GM12874 (cell line): ENCODE data around the gene TDO2.

ENCODE experiments used
- TF ChIP-seq, protein P1 (sequence below): IDR thresholded peaks from 2 replicates; pipeline ENCODE4 v1.5.1; 2011; ENCODE audit warnings: low read depth, mild to moderate bottlenecking, control low read depth, low read length, moderate library complexity; ENCODE audit not compliant: insufficient read depth

TDO2 gene

GRCh38 chr4:155930330-155930729 is 26.8 kb downstream of the TDO2 start:
- TF ChIP-seq, protein P1, sequence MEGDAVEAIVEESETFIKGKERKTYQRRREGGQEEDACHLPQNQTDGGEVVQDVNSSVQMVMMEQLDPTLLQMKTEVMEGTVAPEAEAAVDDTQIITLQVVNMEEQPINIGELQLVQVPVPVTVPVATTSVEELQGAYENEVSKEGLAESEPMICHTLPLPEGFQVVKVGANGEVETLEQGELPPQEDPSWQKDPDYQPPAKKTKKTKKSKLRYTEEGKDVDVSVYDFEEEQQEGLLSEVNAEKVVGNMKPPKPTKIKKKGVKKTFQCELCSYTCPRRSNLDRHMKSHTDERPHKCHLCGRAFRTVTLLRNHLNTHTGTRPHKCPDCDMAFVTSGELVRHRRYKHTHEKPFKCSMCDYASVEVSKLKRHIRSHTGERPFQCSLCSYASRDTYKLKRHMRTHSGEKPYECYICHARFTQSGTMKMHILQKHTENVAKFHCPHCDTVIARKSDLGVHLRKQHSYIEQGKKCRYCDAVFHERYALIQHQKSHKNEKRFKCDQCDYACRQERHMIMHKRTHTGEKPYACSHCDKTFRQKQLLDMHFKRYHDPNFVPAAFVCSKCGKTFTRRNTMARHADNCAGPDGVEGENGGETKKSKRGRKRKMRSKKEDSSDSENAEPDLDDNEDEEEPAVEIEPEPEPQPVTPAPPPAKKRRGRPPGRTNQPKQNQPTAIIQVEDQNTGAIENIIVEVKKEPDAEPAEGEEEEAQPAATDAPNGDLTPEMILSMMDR: no peak

DNA sequence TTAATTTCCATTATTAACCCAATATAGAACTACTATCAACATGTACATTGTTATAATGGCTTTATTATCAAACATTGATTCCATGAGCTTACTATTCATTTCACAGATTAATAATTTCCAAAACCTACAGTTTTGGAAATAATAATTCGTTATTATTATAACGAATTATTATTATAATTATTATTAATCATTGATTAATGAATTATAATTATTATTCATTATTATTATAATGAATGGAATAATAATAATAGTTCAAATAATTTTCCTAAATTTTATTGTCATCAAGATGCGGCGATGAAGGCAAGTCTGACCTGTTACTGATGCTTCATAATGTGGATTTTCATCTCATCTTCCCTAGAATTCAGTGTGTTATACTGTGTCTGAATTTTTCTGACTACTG is 28.1 kb downstream of the TDO2 start:
- TF ChIP-seq, protein P1: no peak

- TF ChIP-seq, protein P1: no peak
These were observed 32.0 kb downstream of the TDO2 start for GRCh38 chr4:155935389-155935986.

DNA sequence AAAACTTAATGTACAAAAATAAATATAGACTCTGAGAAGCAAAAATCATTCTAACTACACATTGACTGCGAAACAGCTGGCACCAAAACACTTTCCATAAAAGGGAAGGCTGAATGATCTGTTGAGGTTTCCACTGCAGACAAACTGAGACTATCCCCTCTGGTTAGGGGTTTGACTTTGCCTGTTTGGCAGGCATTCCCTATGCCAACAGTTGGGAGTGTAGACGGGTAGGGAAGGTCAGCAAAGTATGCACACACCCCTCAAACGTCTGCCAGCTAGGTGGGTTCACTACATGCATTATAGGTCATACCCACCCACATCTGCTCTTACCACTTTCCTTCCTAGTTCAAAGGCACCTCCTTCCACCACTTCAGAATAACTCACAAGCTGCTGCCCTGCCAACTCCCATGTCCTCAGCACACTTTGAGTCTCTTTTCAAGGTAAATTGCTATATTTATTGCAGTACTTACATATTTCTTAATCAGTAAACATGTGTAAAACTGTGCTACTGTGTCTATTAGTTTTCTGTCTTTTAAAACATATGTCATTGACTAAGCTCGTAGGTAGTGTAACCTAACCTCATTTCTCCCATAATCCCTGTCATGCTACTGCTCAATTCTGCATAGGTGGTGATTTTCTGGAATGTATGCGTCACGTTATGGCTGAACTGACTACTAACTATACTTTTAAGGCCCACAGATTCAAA is 37.7 kb downstream of the TDO2 start:
- TF ChIP-seq, protein P1: no peak

DNA sequence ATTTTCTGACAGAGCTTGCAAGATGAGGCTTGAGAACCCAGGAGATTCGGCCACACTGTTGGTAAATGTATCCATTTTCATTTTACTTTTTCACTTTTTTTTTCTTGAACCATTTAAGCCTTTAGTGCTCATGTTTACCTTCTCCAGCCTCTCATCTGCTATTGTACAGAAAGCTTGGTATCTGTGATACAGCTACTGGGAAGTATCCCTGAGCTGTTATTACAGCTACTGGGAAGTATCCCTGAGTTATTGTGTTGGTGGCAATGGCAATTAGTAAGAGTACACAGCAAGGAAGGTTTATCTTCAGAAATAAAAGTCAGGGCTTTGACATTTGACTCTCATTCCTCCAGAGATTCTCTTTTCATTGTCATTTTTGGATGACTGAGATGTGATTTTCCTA is 38.3 kb downstream of the TDO2 start:
- TF ChIP-seq, protein P1: no peak

GRCh38 chr4:155943605-155944291 is 40.3 kb downstream of the TDO2 start:
- TF ChIP-seq, protein P1: no peak

- TF ChIP-seq, protein P1: no peak
These were observed 41.0 kb downstream of the TDO2 start for GRCh38 chr4:155944516-155944915.
